Adrenal gland (tissue), 12 donors: ENCODE measurements around the gene ACSF2. TPM values are rescaled to one million over a fixed set of nuclear protein-coding genes. Genes with fewer than 3 reads are reported as not detected.

ENCODE experiments used
- DNase-seq, 7 donors: peaks; one replicate each; pipeline ENCODE4 v3.0.0-alpha.2; 2019 to 2020
- H3K27ac ChIP-seq, 5 donors: fragments of 200-600 bp; sonication (generic) in 4 of 5; 1 replicate in 3 of 5; 2 replicates in 2 of 5; pipeline versions ENCODE4 v1.5.1 to v1.8.0; 2016 to 2020; ENCODE audit warnings: mild to moderate bottlenecking in 1 of 5
- H3K27me3 ChIP-seq: fragments of 200-600 bp; 2 replicates; pipeline ENCODE4 v1.8.0; 2021
- H3K36me3 ChIP-seq, 2 donors: fragments of 200-600 bp; replicated peaks in 1 of 2; 1 replicate in 1 of 2; 2 replicates in 1 of 2; pipeline versions ENCODE4 v1.5.1 to v1.8.0; 2018 to 2022
- H3K4me1 ChIP-seq, 2 donors: fragments of 200-600 bp; replicated peaks in 1 of 2; 1 replicate in 1 of 2; 2 replicates in 1 of 2; pipeline versions ENCODE4 v1.5.1 to v1.8.0; 2018 to 2021
- H3K4me3 ChIP-seq, 4 donors: fragments of 200-600 bp; sonication (generic) in 3 of 4; one replicate each; pipeline ENCODE4 v1.5.1; 2016 to 2018
- H3K9me3 ChIP-seq, 3 donors: fragments of 200-600 bp; sonication (generic) in 1 of 3; replicated peaks in 1 of 3; 1 replicate in 2 of 3; 2 replicates in 1 of 3; pipeline versions ENCODE4 v1.5.1 to v1.8.0; 2016 to 2021
- POLR2A ChIP-seq, 2 donors: fragments of 450-650 bp; IDR thresholded peaks; one replicate each; pipeline ENCODE4 v1.6.1; 2017; ENCODE audit warnings: antibody characterized with exemption in 2 of 2, mild to moderate bottlenecking in 2 of 2, moderate library complexity in 1 of 2
- WGBS, 4 donors: extraction: QIAGEN DNeasy Blood & Tissue Kit in 2 of 4; methylation state at CpG; one replicate each; pipeline versions ENCODE4 v1.1.5 to v1.1.7; 2013 to 2017; 5-methylcytosine and 5-hydroxymethylcytosine counted together
- intact Hi-C, 2 donors: fragments of 100-400 bp; cut with DNase I; formaldehyde crosslinking; loops; one replicate each; pipeline versions ENCODE4 v1.14.1 to v1.15.0; 2022 to 2023
- polyA plus RNA-seq, 3 donors: library from polyadenylated mRNA; stranded (reverse); fragments of 200-250 nt in 2 of 3; fragments of 350-450 nt in 1 of 3; fragmentation: Illumina TruSeq in 1 of 3; extraction: RNeasy Lipid Tissue Mini Kit (QIAGEN cat#74804) in 1 of 3; gene quantifications; one replicate each; pipeline ENCODE4 v1.2.3, GENCODE V29; 2013 to 2014
- total RNA-seq, 9 donors: library from RNA; depleted of rRNA in 4 of 9; stranded (reverse); fragments of >200 nt in 4 of 9; fragments of 120-200 nt in 1 of 9; fragmentation: NEBNext Ultra II Directional in 1 of 9; extraction: Animal tissue kit (Norgen Biotek cat#: 25700) in 1 of 9; gene quantifications; one replicate each; pipeline versions ENCODE4 v1.1.0 to v1.2.4, GENCODE V29; 2013 to 2023
- TF ChIP-seq, protein P1 (sequence below), 6 experiments: fragments of 450-650 bp in 4 of 6; fragments of 200-600 bp in 2 of 6; sonication (generic) in 1 of 6; IDR thresholded peaks; 1 replicate in 5 of 6; 2 replicates in 1 of 6; pipeline versions ENCODE4 v1.5.1 to v1.8.0; 2016 to 2021; ENCODE audit warnings: antibody characterized with exemption in 6 of 6, mild to moderate bottlenecking in 2 of 6, moderate library complexity in 1 of 6
- donor health status: healthy with polysubstance abuse.
- donor health status: Bipolar disorder and iron deficiency.
- donor health status: DM: yes; HTN: yes; CAD: no.
- donor health status: DM: no; HTN: no; CAD: no.
- donor health status: DM: no; HTN: no; CAD: no.
- donor health status: DM: yes; HTN: yes; CAD: no.

Gene ACSF2
- total and polyA plus RNA-seq, 12 donors: 92.1 to 434 (median 196) TPM

DNA sequence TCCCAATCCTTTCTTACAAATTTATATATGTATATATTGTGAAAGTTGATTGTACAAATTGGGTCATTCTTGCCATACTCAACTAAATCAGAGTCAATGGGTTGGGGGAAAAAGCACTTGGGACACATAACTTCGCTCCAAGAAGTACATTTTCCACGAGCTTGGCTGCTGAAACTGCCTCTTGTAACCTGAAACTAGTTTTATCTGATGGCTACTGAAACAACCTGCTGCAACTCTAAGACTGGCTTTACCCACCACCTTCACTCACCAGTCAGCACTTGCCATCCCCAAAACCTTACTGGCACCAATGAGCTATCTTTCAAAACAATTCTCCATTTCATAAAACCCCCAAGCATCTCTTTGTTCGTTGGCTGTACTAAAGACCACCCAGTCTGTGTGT is 67.7 kb downstream of the ACSF2 start:
- WGBS, 4 donors: 60 to 71% (median 67%) methylated on average over 3 of the region's 3 CpGs
- Histone ChIP-seq H3K4me1 (no peaks in the 10 kb centered on the region), H3K9me3 (no peaks in the 10 kb centered on the region), H3K27ac (no peak overlapping the region), H3K36me3 (no peaks in the 10 kb centered on the region), H3K4me3 (no peak overlapping the region), H3K27me3 (no peaks in the 10 kb centered on the region)
- intact Hi-C loops: no loop called here
- DNase-seq: no peak
- TF ChIP-seq, protein P1, sequence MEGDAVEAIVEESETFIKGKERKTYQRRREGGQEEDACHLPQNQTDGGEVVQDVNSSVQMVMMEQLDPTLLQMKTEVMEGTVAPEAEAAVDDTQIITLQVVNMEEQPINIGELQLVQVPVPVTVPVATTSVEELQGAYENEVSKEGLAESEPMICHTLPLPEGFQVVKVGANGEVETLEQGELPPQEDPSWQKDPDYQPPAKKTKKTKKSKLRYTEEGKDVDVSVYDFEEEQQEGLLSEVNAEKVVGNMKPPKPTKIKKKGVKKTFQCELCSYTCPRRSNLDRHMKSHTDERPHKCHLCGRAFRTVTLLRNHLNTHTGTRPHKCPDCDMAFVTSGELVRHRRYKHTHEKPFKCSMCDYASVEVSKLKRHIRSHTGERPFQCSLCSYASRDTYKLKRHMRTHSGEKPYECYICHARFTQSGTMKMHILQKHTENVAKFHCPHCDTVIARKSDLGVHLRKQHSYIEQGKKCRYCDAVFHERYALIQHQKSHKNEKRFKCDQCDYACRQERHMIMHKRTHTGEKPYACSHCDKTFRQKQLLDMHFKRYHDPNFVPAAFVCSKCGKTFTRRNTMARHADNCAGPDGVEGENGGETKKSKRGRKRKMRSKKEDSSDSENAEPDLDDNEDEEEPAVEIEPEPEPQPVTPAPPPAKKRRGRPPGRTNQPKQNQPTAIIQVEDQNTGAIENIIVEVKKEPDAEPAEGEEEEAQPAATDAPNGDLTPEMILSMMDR (IDR thresholded peaks at IDR 0.05): no peak
- no peak for TF ChIP-seq POLR2A (IDR thresholded peaks at IDR 0.05)

DNA sequence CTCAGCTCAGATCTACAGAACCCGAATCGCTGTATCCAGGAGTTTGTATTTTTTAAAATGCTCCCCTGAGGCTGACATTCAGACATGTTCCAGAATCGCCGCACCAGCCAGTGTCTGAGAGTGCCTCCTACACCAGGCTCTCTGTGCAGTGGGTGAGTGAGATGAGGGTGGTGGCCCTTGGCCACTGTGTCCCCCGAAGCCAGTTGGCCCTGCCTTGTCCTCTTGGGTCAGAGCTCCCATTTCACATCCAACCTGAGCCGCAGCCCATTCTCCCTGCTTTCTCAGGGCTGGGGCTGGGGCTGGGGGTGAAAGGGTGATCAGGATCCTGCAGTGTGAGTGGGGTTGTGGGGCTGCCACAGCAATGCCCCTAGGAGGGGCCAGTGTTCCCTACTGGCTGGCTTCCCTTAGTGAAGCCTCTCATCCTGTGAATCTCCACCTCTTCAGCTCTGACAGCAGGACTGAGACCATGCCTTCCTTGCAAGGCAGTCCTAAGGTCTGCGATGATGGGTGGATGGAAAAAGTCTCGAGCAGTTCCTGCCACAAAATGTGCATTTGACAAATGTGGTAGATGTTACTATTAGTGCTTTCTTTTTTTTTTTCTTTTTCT is 69.3 kb downstream of the ACSF2 start:
- no peak overlapping the region for H3K27ac ChIP-seq
- no peaks in the 10 kb centered on the region for H3K36me3 ChIP-seq
- no peak for DNase-seq
- intact Hi-C loops: no loop called here
- 81 to 91% (median 87%) methylated on average over 8 of the region's 8 CpGs for WGBS, 4 donors
- no peaks in the 10 kb centered on the region for H3K9me3 ChIP-seq
- no peak overlapping the region for H3K4me3 ChIP-seq
- H3K4me1 ChIP-seq: no peaks in the 10 kb centered on the region
- no peak for TF ChIP-seq POLR2A (IDR thresholded peaks at IDR 0.05)
- H3K27me3 ChIP-seq: no peaks in the 10 kb centered on the region

DNA sequence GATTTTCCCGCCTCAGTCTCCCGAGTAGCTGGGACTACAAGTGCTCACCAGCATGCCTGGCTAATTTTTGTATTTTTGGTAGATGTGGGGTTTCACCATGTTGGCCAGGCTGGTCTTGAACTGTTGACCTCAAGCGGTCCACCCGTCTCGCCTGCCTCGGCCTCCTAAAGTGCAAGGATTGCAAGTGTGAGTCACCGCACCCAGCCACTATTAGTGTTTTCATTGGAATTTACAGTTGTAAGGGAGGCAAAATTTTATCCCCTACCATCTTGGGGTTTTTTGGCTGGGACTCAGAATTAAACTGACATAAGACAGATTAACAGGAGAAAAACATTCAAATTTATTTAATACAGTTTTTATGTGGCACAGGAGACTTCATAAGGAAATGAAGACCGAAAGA is 69.9 kb downstream of the ACSF2 start:
- Histone ChIP-seq H3K9me3 (no peaks in the 10 kb centered on the region), H3K27me3 (no peaks in the 10 kb centered on the region), H3K4me3 (no peak overlapping the region), H3K36me3 (no peaks in the 10 kb centered on the region), H3K27ac (no peak overlapping the region), H3K4me1 (no peaks in the 10 kb centered on the region)
- no peak for DNase-seq
- WGBS, 4 donors: 91 to 95% (median 92%) methylated on average over 8 of the region's 8 CpGs
- intact Hi-C loops: no loop called here
- no peak for TF ChIP-seq POLR2A (IDR thresholded peaks at IDR 0.05)
- TF ChIP-seq, protein P1 (IDR thresholded peaks at IDR 0.05): no peak

DNA sequence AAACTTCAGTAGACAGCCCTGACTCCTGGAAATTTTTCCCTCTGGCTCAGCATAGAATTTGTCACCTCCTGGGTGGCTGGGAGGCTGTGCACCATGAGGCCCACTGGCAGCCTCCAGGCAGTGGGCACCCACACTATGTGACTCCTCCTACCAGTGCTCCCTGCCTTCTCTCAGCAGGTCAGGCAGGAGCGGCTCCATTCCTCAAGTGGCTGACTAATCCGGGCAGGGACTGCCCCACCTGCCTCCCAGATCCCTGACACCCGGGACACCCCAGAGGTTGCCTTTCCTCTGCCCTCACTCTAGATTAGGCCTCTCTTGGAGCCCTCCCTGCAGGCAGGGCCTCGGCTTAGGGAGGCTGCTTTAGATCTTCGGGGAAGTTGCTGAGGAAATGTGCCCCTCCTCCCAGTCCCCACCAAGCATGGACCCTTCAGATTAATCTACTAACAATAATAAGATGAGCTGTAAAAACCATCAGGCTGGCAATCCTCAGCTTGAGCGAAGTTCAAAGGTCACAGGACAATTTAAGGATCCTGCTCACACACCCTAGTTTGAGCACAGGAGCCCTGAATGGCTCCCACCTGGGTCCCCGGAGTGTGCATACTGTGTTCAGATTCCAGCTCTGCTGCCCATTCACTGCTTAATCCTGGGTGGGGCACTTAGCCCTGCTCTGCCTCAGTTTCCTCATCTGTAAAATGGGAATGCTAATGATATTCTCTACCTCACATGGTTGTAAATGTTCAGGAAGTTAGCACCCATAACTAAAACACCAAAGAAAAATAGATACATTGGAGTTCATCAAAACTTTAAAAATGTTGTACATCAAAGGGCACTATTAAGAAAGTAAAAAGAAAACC is 72.2 kb downstream of the ACSF2 start:
- no peak overlapping the region for H3K27ac ChIP-seq
- H3K4me3 ChIP-seq: no peak overlapping the region
- 76 to 85% (median 82%) methylated on average over 7 of the region's 7 CpGs for WGBS, 4 donors
- no peaks in the 10 kb centered on the region for H3K4me1 ChIP-seq
- H3K36me3 ChIP-seq: no peaks in the 10 kb centered on the region
- H3K27me3 ChIP-seq: no peaks in the 10 kb centered on the region
- intact Hi-C loops: no loop called here
- TF ChIP-seq, protein P1 (IDR thresholded peaks at IDR 0.05): no peak
- TF ChIP-seq POLR2A (IDR thresholded peaks at IDR 0.05): no peak
- no peaks in the 10 kb centered on the region for H3K9me3 ChIP-seq
- no peak for DNase-seq
